Thyroid gland (tissue), 4 donors: ENCODE measurements around the gene KIRREL3.
"Not testable (repeated sequence)": the region's sequence is repeated elsewhere in the genome, so short reads cannot be mapped to it uniquely, and the experiment has no call there.

ENCODE experiments used
- POLR2A ChIP-seq, 2 donors: fragments of 450-650 bp; IDR thresholded peaks; one replicate each; pipeline ENCODE4 v1.6.1; 2017; ENCODE audit warnings: antibody characterized with exemption in 2 of 2, mild to moderate bottlenecking in 2 of 2, moderate library complexity in 1 of 2
- TF ChIP-seq, protein P1 (sequence below), 6 experiments: fragments of 200-600 bp in 3 of 6; fragments of 450-650 bp in 3 of 6; sonication (generic) in 3 of 6; IDR thresholded peaks; one replicate each; pipeline ENCODE4 v1.5.1; 2016 to 2019; ENCODE audit warnings: antibody characterized with exemption in 6 of 6, mild to moderate bottlenecking in 2 of 6, inconsistent platforms in 1 of 6, moderate library complexity in 1 of 6

DNA sequence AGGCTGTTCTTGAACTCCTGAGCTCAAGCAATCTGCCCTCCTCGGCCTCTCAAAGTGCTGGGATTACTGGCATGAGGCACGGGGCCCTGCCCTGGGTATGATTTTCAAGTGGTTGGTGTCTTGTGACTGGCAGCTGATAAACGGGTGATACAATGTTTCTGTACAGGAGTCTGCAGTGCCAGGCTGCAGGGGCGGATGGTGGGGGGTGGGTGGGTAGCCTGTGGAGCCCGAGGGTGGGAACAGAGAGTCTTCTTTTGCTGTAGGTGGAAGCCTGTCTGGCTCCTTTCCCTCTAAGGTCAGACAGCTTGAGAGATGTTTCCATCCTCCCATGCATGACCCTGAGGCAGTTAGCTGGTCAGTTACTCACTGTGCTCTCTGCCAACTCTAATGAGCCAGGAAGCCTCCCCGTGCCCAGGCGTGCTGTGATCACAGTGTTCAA is 605.9 kb downstream of the KIRREL3 start:
- TF ChIP-seq, protein P1, sequence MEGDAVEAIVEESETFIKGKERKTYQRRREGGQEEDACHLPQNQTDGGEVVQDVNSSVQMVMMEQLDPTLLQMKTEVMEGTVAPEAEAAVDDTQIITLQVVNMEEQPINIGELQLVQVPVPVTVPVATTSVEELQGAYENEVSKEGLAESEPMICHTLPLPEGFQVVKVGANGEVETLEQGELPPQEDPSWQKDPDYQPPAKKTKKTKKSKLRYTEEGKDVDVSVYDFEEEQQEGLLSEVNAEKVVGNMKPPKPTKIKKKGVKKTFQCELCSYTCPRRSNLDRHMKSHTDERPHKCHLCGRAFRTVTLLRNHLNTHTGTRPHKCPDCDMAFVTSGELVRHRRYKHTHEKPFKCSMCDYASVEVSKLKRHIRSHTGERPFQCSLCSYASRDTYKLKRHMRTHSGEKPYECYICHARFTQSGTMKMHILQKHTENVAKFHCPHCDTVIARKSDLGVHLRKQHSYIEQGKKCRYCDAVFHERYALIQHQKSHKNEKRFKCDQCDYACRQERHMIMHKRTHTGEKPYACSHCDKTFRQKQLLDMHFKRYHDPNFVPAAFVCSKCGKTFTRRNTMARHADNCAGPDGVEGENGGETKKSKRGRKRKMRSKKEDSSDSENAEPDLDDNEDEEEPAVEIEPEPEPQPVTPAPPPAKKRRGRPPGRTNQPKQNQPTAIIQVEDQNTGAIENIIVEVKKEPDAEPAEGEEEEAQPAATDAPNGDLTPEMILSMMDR (IDR thresholded peaks at IDR 0.05), result not testable (repeated sequence)
- not testable (repeated sequence) for TF ChIP-seq POLR2A (IDR thresholded peaks at IDR 0.05)
